DND-41 (cell line): ENCODE results near the gene CSNK1E.

Experiments used
- ATAC-seq: fragments of 200-7000 bp; cut with Tn5 transposase; 3 replicates; pipeline ENCODE4 v1.9.1; 2021; ENCODE audit warnings: low read depth; ENCODE audit not compliant: insufficient read depth
- DNase-seq: peaks from one replicate; pipeline ENCODE4 v3.0.0-alpha.2; 2020
- H2AFZ ChIP-seq: 2 replicates; pipeline ENCODE4 v1.6.0; 2012; ENCODE audit warnings: low read depth, low read length
- H3K27ac ChIP-seq: 2 replicates; pipeline ENCODE4 v1.5.1; 2012; ENCODE audit warnings: low read length, inconsistent platforms
- H3K27me3 ChIP-seq: fragments of 200-600 bp; sonication (generic); 2 replicates; pipeline ENCODE4 v1.6.0; 2012; ENCODE audit warnings: low read length, mild to moderate bottlenecking, inconsistent platforms; ENCODE audit not compliant: insufficient read depth, poor library complexity
- H3K36me3 ChIP-seq: 2 replicates; pipeline ENCODE4 v1.5.1; 2012; ENCODE audit warnings: low read length, inconsistent platforms; ENCODE audit not compliant: insufficient read depth
- H3K4me1 ChIP-seq: 2 replicates; pipeline ENCODE4 v1.5.1; 2012; ENCODE audit warnings: mild to moderate bottlenecking, low read length; ENCODE audit not compliant: insufficient read depth
- H3K4me2 ChIP-seq: 2 replicates; pipeline ENCODE4 v1.6.0; 2012; ENCODE audit warnings: mild to moderate bottlenecking, moderate library complexity, low read length, inconsistent platforms; ENCODE audit not compliant: insufficient read depth
- H3K4me3 ChIP-seq, 2 experiments: fragments of 200-600 bp in 1 of 2; shearing (Covaris generic) in 1 of 2; 2 replicates each; pipeline ENCODE4 v1.5.1; 2012 to 2016; ENCODE audit warnings: inconsistent platforms in 2 of 2, low read length in 2 of 2, mild to moderate bottlenecking in 2 of 2, low read depth in 1 of 2, moderate library complexity in 1 of 2
- H3K79me2 ChIP-seq: 2 replicates; pipeline ENCODE4 v1.6.0; 2012; ENCODE audit warnings: low read length, inconsistent platforms; ENCODE audit not compliant: insufficient read depth
- H3K9ac ChIP-seq: 2 replicates; pipeline ENCODE4 v1.6.0; 2012; ENCODE audit warnings: low read depth, mild to moderate bottlenecking, inconsistent platforms, low read length, moderate library complexity
- H3K9me3 ChIP-seq: 2 replicates; pipeline ENCODE4 v1.5.1; 2012; ENCODE audit warnings: low read length, moderate library complexity, mild to moderate bottlenecking, inconsistent platforms; ENCODE audit not compliant: insufficient read depth, severe bottlenecking
- H4K20me1 ChIP-seq: 2 replicates; pipeline ENCODE4 v1.6.0; 2012; ENCODE audit warnings: low read length; ENCODE audit not compliant: insufficient read depth
- CTCF ChIP-seq: IDR thresholded peaks from 2 replicates; pipeline ENCODE4 v1.5.1; 2012; ENCODE audit warnings: borderline replicate concordance, low read length, moderate library complexity, mild to moderate bottlenecking; ENCODE audit not compliant: poor library complexity, severe bottlenecking; ENCODE audit errors: extremely low read depth
- EZH2 ChIP-seq: IDR thresholded peaks from 3 replicates; pipeline ENCODE4 v1.6.1; 2012; ENCODE audit warnings: borderline replicate concordance, low read depth, mild to moderate bottlenecking, moderate library complexity, low read length, inconsistent platforms; ENCODE audit not compliant: severe bottlenecking

Gene CSNK1E

GRCh38 chr22:38320605-38321402, 3.6 kb upstream of the CSNK1E start:
- H3K27me3 ChIP-seq, result no peaks in the 10 kb centered on the region

DNA sequence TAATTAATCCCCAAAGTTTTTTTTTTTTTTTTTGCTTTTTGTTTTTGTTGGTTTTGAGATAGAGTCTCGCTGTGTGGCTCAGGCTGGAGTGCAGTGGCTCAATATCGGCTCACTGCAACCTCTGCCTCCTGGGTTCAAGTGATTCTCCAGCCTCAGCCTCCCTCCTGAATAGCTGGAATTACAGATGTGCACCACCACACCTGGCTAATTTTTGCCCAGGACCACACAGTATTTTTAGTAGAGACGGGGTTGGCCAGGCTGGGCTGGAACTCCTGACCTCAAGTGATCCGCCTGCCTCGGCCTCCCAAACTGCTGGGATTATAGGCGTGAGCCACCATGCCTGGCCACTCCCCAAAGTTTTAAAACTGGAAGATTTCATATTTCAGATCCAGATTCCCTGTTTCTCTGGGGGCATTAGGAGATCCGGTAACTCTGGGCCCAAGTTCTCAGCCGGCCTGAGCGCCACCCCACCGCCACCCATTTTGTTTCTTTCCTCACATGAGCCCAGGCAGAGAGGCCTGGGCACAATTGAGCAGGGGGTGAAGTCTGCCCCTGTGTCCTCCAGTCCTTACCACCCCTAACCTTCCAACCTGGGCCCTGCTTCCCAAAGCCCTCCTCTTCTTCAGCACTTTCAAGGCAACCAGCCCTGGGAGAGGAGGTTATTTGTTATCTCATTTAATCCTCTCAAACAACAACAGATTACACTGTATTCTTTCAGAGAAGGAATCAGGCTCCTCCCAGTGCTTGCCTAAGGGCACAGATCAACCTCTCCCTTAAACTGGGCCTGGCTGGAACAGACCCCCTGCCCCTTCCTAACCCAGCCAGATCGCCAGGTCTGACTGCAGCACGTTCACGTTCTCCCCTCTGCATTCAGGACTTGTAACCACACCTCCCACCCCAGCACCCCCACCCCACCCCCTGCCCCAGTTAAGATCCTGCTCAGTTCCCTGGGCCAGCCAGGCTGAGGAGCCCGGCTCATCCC, 1.9 kb upstream of the CSNK1E start:
- no peak for TF ChIP-seq CTCF
- TF ChIP-seq EZH2, result no peak
- DNase-seq (no peak), ATAC-seq (no peak)
- Histone ChIP-seq H4K20me1 (peaks cover 18% of the 10 kb centered on the region), H3K27ac (no peak overlapping the region), H3K36me3 (peaks cover 10% of the 10 kb centered on the region), H3K4me1 (peaks cover 32% of the 10 kb centered on the region), H2AFZ (no peak overlapping the region), H3K4me3 (no peak overlapping the region), H3K9ac (no peak overlapping the region), H3K9me3 (no peaks in the 10 kb centered on the region), H3K79me2 (peaks cover 34% of the 10 kb centered on the region), H3K4me2 (no peak overlapping the region), H3K27me3 (no peaks in the 10 kb centered on the region)

More at GRCh38 chr22:38320605-38321402, 3.6 kb upstream of the CSNK1E start:
- Histone ChIP-seq H3K4me1 (peaks cover 15% of the 10 kb centered on the region), H3K36me3 (no peaks in the 10 kb centered on the region), H3K4me3 (no peak overlapping the region), H3K79me2 (peaks cover 17% of the 10 kb centered on the region), H3K4me2 (no peak overlapping the region), H4K20me1 (peaks cover under 1% of the 10 kb centered on the region; the same call in 1 of the 2 replicates), H3K9me3 (no peaks in the 10 kb centered on the region), H3K9ac (no peak overlapping the region), H3K27ac (no peak overlapping the region), H2AFZ (no peak overlapping the region)
- no peak for ATAC-seq
- no peak for TF ChIP-seq EZH2
- no peak for TF ChIP-seq CTCF
- DNase-seq, result no peak

- peak overlapping the region in 1 of 2 experiments; percentile 64; a peak in 2 of 4 replicates for H3K4me3 ChIP-seq
- no peak for DNase-seq
- TF ChIP-seq CTCF (no peak), EZH2 (no peak)
Measured at GRCh38 chr22:38317995-38318715, 922 bp upstream of the CSNK1E start.

More at GRCh38 chr22:38317995-38318715, 922 bp upstream of the CSNK1E start:
- H3K4me2 ChIP-seq, result peak overlapping the region; percentile 77
- H3K27me3 ChIP-seq, result no peaks in the 10 kb centered on the region
- H3K4me1 ChIP-seq, result peaks cover 42% of the 10 kb centered on the region
- H3K9me3 ChIP-seq, result no peaks in the 10 kb centered on the region
- peaks cover 43% of the 10 kb centered on the region for H3K79me2 ChIP-seq
- ATAC-seq, result no peak
- peak overlapping the region; percentile 88 for H2AFZ ChIP-seq
- H4K20me1 ChIP-seq, result peaks cover 27% of the 10 kb centered on the region
- peak overlapping the region; percentile 66; the same call in 1 of the 2 replicates for H3K9ac ChIP-seq
- H3K27ac ChIP-seq, result peak overlapping the region; percentile 63
- H3K36me3 ChIP-seq, result peaks cover 20% of the 10 kb centered on the region
